GM12892 (cell line): ENCODE measurements around the gene TSSC4.

Source experiments
- DNase-seq: peaks from one replicate; pipeline ENCODE4 v3.0.0; 2011; ENCODE audit not compliant: insufficient read length
- FAIRE-seq: peaks from 2 replicates; lab custom pipeline; 2011; peaks lifted over from hg19 to GRCh38; lab: Jason Lieb, UNC
- POLR2A ChIP-seq: IDR thresholded peaks from 2 replicates; pipeline ENCODE4 v1.6.1; 2011; ENCODE audit warnings: low read depth, low read length, control low read depth
- POLR2AphosphoS5 ChIP-seq: IDR thresholded peaks from 2 replicates; pipeline ENCODE4 v1.6.1; 2011; ENCODE audit warnings: low read depth, low read length, control low read depth
- TAF1 ChIP-seq: IDR thresholded peaks from 2 replicates; pipeline ENCODE4 v1.6.1; 2011; ENCODE audit warnings: low read depth, mild to moderate bottlenecking, control low read depth, low read length, borderline replicate concordance

The TSSC4 gene

DNA sequence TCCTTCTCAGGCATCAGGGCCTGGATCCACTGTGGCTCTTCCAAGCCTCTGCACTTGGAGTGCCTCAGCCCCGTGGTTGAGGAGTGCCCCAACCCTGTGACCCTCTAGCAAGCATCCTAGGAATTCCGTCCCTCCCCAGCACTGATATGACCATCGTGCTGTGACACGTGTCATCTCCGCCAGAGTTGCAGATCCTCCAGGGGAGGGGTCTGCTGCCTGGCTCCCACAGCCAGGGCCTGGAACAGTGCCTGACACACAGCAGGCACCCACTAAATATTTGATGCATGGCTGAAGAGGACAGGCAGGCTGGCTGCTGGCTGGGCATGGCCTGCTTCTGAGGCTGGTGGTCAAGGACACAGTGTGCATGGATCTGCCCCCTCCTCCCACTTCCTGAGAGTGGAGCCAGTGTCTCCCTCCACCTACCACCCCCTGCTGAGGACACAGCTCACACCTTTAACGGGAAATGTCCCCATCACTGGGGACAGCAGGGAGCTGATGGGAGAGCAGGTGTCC, 25.2 kb upstream of the TSSC4 start:
- DNase-seq (no peak), FAIRE-seq (no peak)
- TF ChIP-seq POLR2A: no peak
- no peak for TF ChIP-seq TAF1
- TF ChIP-seq POLR2AphosphoS5: no peak

DNA sequence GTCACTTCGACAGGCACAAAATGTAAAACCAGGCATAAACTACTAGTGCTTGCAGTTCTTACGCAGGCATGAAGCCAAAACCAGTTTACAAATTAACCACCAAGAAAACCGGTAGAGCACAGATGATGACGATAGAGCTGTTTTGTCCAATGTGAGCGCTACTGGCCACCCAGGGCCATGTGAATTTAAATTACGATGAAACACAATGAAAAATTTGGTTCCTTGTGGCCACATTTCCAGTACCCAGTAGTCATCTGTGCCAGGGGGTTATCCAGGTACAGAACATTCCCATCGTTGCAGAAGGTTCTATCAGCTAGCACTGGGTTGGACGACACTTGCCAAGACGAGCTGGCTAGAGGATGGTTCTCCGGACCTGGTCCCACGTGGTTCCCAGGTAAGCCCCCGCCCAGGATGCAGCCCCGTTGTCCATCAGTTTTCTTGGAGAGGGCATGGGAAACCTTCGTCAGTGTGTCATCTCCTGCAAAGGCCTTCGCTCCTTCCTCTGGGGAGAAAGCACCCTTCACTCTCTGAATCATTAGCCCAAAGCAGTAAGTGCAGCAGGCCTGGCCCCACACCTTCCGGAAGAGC, 24.5 kb upstream of the TSSC4 start:
- peak; percentile 56 for FAIRE-seq
- DNase-seq: no peak
- TF ChIP-seq TAF1 (no peak), POLR2AphosphoS5 (no peak), POLR2A (no peak)

DNA sequence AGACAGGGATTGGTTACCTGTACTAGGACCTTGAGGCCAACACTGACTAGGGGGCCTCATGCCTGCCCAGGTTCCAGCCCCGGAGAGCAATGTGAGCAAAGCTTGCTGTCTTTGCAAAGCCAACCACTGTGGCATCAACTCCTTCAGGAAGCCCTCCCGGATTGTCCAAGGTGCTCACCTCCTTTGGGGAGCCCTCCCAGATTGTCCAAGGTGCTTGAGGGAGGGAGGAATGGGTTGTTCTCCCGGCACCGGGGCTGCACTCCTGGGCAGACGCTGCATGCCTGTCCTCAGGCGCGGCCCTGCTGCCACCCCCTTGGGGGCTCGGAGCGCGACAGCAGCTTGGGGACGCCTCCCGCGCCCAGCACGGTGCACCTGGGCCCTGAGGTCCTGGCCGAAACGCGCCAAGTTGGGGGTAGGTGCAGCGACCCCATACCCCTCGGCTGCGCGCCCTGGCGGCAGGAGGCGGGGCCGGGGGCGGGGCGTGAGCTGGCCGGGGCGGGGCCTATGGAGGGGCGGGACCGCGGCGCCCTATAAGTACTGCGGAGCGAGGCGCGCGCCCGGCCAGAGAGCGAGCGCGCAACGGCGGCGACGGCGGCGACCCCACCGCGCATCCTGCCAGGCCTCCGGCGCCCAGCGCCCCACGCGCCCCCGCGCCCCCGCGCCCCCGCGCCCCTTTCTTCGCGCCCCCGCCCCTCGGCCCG, 23.6 kb upstream of the TSSC4 start, which contains the start of gene CD81:
TSS of gene CD81 (plus strand) at position 560 of the 701 bp plus-strand sequence. CDS start 240 bp downstream, outside the sequence.
- FAIRE-seq: peak; percentile 94
- DNase-seq: peak; percentile 84
- TF ChIP-seq POLR2AphosphoS5 (peak; percentile 59; the same call in 1 of the 2 replicates), TAF1 (no peak), POLR2A (peak; percentile 78)

DNA sequence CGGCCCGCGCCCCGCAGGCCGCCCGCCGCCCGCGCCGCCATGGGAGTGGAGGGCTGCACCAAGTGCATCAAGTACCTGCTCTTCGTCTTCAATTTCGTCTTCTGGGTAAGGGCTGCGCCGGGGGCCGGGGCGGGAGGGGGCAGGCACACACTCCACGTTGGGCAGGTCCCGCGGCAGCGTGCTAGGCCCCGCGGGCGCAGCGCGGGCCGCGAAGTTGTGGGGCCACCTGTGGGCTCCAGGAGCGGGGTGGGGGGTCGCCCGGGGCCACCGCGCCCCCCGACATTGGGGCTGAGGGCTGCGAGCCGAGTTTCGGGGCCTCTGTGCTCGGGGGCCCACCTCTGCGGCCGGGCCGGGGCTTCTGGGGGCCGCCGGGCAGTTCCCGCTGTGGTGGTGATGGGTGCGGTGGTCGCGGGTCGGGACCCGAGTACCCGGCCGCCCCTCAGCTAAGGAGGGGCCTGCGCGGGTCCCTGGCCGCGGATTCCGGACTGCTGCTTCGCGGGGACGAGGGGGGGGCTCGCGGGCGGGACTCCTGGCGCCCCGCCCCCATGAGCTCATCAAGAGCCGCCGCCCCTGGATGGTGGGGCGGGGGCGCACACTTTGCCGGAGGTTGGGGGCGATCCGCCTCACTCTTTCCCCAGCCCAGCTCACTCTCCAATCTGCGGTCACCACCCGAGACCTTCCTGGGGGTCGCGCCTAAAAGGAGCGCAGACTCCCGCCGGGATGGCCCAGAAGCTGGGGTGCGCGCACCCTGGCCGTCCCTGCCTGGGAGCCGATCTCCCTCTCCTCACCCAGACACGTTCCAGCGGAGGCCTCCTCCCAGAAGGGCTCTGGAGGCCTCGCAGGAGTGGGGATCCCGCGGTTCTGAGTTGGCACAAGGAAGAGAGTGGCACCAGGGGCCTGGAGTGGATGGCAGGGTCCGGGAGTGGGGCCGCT, 22.8 kb upstream of the TSSC4 start:
- FAIRE-seq: peak; percentile 81
- DNase-seq: no peak
- TF ChIP-seq TAF1 (no peak), POLR2A (no peak), POLR2AphosphoS5 (no peak)

DNA sequence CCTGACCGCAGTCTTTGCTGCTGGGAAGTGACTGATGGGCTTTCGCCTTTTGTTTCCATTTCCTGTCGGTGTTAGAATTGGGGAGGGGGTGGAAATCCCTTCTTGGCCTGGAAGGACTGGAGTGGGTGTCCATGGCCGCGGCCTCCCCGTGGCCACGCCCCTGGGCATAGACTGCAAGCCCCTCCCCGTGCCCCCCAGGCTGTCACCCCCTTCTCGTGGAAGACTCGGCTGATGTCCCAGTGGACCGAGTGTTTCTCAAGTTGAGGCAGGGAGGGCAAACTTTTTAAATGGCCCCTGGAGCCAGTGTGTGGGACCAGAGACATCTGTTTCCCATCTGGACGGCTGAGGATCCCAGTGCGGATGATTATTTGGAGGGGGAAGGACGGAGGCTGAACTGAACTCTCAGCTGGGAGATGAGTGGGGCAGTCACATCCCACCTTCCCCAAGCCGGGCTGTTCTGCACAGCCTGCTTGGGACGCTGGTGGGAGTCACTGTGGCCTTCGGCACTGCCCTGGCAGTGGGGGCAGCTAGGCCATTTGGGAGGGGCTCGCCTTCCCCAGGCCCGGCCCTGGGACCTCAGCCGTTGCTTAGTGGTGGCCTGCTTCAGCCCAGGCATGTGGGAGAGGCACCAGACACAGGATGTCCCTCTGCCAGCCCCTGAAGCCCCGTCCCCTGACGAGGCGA, 21.9 kb upstream of the TSSC4 start:
- TF ChIP-seq POLR2A (no peak), POLR2AphosphoS5 (no peak), TAF1 (no peak)
- FAIRE-seq: peak; percentile 44
- DNase-seq: no peak

DNA sequence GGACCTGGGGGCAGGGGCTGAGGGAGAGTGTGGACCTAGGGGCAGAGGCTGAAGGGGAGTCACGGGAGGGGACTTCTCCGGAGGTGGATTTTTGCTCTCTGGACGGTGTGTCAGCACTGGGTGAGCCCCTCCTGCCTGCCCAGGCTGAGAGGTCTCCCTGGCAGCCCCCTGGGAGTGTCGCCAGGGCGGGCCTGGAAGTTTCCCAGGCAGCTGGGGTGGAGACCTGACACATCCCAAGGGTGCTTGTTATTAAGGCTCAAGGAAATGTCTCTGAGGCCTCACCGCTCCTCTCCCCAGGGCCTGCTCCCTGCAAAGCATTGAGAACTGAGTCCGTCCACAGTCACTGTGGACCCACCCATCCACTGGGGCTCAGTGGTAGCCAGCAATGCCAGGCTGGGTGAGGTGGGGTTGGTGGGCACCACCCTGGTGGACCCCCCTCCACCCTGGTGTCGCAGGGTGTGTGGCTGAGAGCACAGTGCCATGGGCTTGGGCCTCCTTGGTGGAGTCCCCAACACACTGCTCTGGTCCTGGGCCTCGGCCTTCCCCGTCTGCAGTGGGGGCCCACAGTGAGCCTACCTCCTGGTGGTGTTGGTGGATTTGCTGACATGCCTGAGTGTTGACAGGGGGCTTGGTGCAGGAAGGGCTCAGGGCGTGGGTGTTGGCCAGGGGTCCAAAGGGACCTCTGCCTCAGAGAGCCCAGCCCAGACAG, 20.9 kb upstream of the TSSC4 start:
- TF ChIP-seq POLR2A: 0 out of 2 replicates have a peak, but pooled peaks have one; percentile 8
- no peak for TF ChIP-seq TAF1
- peak; percentile 36 for FAIRE-seq
- no peak for DNase-seq

DNA sequence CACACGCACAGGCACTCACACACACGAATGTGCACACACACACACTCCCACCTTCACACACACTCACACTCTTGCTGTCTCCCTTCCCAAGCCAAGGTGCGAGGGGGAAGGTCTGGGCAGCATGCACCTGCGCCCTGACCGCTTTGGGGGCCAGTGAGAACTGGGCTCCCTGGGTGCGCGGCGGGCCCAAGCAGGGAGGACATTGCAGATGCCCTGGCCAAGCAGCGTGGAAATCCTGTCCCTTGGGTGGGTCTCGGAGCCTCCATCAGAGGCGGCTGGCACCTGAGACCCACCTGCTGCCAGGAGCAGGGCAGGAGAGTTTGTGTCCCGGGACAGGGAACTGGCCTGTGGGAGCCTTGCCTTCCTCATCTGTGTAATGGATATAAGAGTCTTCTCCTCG, 20.2 kb upstream of the TSSC4 start:
- peak; percentile 78 for FAIRE-seq
- DNase-seq: no peak
- no peak for TF ChIP-seq POLR2A

DNA sequence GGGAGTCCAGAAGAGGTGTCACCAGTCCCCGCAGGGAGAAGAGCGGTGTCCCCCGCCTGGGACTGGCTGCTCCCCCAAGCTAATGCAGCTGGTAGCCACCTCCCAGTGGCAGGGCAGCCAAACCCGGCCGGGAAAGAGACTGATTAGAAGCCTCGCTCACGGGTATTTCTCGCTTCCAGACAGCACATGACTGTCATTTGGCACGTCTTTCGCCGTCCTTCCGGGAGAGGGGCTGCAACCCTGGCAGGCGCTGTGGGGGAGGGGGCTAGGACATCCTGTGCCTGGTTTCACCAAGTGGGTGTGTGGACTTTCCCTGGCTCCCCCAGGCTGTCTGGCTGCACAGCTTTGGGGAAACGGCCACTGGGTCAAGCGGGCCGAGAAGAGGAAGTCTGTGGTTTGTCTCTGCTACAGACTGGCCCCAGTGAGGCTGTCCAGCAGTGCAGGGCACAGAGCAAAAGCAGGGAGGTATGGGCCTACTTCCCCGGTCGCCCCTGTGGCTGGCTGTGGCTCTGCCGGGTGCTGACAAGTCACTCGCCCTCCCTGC, 19.7 kb upstream of the TSSC4 start:
- DNase-seq: no peak
- TF ChIP-seq TAF1 (no peak), POLR2AphosphoS5 (no peak; the same call in 1 of the 2 replicates), POLR2A (no peak)
- peak; percentile 98 for FAIRE-seq

DNA sequence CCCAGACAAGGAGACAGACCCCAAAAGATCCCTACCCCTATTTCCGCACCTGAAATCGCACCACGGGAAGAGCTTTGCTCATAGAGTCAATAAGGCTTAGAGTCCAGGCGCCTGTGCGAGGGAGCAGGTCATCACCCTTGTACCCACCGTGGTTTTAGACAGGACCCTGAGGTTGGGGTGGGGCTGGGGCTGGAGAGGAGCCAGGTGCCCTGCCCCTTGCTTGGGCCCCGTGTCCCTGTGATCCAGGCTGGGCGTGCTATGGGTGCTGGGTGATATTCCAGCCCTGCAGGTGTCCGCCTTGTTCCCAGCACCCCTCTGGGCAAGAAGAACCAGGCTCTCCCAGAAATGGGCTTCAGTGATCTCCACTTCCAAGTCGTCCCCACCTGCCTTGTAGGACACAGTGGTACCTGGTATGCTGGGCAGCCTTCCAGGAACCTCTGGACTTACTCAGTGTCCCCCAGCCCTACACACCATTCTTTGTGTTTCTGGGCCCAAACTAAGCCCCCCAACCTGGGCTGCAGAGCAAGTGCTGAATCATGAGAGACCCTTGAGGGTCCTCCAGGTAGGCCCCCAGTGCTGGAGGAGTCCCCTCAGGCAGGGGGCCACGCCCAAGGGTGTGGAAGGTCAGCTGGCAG, 18.9 kb upstream of the TSSC4 start:
- TF ChIP-seq TAF1 (no peak), POLR2AphosphoS5 (no peak), POLR2A (no peak)
- DNase-seq (no peak), FAIRE-seq (peak; percentile 63)

DNA sequence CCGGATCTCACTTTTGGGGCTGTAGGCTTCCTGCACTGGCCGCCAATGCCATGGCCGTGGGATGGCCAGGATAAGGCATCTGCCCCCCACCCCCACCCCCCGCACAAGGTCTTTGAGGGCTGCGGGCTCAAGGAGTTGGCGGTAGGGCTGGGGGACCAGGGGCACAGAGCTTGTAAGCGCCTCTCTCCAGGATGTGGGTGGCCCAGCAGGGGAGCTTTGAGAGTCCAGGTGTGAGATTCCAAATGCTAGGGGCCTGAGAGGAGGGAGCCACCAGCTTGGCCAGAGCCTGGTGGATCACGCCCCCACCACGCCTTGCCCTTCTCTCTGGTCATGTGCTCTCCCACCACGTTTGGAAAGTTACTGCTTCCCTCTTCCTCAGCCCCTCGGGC, 18.4 kb upstream of the TSSC4 start:
- FAIRE-seq: no peak
- no peak for TF ChIP-seq POLR2AphosphoS5
- no peak for TF ChIP-seq TAF1
- no peak for TF ChIP-seq POLR2A

More for the DNA sequence above, 18.4 kb upstream of the TSSC4 start:
- DNase-seq: no peak
